ENCODE data around the gene MICAL3.
"Not testable (repeated sequence)": the region's sequence is repeated elsewhere in the genome, so short reads cannot be mapped to it uniquely, and the experiment has no call there.

The MICAL3 gene

DNA sequence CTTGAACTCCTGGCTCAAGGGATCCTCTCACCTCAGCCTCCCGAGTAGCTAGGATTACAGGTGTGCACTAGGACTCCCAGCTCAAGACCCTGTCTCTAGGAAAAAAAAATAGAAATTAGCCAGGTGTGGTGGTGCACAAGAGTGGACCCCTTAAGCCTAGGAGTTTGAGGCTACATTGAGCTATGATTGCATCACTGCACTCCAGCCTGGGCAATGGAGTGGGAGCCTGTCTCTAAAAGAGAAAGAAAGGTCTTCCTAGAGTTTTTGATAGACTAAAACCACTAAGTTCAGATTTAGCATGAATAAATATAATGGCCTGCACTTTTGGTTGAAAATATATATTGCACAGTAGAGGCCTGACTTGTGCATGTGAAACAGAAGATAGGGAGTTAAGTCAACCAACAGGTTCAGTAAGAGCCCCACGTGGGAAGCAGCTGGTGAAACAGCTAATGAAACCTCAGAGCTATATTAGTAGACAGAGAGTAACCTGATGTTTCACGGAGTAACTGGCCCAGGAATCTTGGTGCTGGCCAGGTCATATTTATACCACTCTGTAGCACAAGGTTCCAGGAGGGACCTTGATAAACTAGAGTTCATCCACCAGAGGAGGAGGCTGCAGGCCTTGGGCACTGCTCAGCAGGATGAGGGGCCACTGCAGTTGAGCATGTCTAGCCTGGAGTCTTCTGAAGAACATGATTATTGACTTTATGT, 4.6 kb upstream of the MICAL3 start:
- no peak for DNase-seq

GRCh38 chr22:18025898-18026297, 1.5 kb upstream of the MICAL3 start:
- not testable (repeated sequence) for DNase-seq

DNA sequence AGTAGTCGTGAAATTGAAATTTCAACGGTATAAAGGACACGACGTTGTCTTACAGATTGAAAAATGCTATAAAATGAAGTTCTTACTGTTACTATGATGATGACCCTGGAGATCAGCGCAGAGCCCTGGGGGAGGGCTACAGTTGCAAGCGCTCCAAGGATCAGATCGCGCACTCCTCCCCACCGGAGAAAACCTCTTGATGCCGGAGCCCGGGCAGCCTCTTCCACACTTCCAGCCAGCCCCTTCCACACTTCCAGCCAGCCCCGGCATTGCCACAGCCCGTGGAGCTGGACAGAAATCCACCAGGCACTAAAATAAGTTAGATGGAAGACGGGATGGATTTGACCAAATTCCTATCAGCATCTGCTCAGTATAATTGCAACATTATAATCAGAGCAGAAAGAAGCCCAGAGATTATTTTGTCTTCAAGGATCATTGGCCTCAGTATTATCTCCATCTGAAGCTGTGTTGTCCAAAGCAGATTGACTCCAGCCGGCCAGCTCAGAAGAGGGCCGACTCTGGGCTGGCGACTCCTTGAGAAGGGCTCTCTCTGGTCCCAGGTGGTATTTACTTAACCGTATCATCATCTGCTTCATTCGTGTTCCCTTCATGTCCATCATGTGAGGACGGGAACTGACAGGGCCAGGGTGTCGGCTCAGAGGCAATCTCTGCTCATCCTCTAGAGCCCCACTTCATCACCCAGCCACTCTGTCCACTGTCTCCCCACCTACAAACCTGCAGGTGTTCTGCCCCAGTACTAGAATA, 777 bp upstream of the MICAL3 start:
- no peak for DNase-seq

- peak; percentile 86 for DNase-seq
Observed at GRCh38 chr22:18023509-18024275, 669 bp downstream of the MICAL3 start.

- DNase-seq = no peak
Observed at GRCh38 chr22:18022876-18023275, 1.5 kb downstream of the MICAL3 start.

GRCh38 chr22:18021431-18021830, 2.9 kb downstream of the MICAL3 start:
- no peak for DNase-seq

- not testable (repeated sequence) for DNase-seq
Observed at GRCh38 chr22:18020743-18021142, 3.6 kb downstream of the MICAL3 start.

DNA sequence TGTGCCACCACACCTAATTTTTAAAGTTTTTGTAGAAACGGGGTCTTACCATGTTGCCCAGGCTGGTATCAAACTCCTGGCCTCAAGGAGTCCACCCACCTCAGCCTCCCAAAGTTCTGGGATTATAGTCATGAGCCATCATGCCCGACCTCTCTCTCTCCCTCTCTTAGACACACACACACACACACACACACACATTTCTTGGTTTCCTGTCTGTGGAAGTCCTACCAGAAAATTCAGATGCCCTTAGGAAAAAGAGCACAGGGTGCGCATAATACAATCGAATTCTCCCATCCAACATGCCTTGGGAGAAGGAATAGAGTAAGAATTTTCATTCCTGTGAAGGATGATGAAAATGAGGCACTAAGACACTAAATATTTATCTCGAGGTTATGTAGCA, 10.4 kb downstream of the MICAL3 start:
- DNase-seq = no peak

DNA sequence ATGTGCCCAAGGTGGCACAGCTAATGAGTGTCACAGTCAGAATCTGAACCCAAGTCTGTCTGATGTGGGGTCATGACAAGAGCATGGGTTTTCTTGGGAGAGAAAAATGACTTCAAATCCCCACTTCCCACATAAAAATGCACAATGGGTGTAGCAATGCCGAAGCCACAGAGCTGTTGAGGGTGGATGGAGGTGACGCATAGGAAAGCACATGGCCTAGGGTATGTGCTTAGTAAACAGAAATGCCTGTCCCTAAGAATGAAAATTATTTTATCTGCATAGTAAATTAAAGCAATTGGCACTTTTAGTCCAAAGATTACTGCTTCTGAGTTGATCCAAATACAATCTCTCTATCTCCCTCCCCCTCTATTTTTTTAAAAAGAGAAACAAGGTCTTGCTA, 10.9 kb downstream of the MICAL3 start:
- no peak for DNase-seq

DNA sequence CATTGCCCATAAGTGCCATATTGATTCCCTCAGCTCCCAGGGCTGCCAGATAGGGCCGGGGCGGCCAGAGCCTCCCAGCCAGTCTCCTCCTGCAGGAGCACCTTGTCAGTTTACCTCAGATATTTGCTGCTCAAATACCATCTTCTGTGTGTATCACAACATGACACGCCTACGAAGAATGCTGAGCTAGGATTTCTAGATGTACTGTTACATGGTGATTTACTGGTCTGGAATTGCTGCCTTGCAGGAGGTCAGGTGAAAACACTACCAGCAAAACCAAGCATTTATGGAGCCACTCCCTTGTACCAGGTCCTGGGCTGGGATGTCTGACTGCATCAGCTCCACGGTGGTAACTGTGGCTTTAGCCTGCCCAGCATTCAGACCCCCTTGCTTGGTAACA, 11.8 kb downstream of the MICAL3 start:
- DNase-seq = no peak

DNA sequence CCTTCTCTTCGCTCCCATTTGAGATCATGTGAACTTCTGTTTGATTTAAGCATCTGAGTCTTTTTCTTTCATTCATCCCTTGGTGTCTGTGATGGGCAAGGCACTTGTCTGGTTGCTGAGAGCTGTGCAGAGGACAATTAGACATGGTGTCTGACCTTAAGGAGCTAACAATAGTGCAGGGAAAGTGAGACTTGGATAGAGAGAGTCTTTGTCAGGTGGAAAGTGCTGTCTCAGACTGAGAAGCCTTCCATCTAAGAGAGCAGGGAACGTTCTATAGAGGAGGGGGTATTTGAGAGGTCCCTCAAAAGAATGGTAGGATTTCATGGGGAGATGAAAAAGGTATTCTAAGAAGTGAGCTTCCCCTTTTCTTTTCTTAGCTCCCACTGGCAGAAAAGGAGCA, 14.1 kb downstream of the MICAL3 start:
- no peak for DNase-seq

DNA sequence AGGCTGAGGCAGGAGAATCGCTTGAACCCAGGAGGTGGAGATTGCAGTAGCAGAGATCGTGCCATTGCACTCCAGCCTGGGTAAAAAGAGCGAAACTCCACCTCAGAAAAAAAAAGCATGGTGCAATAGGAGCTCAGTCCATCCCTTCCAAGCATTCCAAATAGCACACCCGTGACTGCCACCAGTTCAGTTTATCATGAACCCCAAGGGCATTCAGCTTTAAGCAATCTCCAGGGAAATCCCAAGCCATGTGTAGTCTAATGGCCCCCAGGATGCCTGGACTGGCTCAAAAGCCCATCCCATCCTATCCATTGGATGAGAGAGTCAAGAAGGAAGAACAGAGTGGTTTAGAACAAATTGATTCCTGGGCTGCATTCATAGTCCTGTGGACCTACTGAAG, 16.2 kb downstream of the MICAL3 start:
- no peak for DNase-seq

GRCh38 chr22:18005201-18005926, 19.0 kb downstream of the MICAL3 start:
- no peak for DNase-seq

GRCh38 chr22:18001894-18002315, 22.5 kb downstream of the MICAL3 start:
- not testable (repeated sequence) for DNase-seq

- peak; percentile 94 for DNase-seq
Observed at GRCh38 chr22:18001040-18001893, 23.1 kb downstream of the MICAL3 start.

DNA sequence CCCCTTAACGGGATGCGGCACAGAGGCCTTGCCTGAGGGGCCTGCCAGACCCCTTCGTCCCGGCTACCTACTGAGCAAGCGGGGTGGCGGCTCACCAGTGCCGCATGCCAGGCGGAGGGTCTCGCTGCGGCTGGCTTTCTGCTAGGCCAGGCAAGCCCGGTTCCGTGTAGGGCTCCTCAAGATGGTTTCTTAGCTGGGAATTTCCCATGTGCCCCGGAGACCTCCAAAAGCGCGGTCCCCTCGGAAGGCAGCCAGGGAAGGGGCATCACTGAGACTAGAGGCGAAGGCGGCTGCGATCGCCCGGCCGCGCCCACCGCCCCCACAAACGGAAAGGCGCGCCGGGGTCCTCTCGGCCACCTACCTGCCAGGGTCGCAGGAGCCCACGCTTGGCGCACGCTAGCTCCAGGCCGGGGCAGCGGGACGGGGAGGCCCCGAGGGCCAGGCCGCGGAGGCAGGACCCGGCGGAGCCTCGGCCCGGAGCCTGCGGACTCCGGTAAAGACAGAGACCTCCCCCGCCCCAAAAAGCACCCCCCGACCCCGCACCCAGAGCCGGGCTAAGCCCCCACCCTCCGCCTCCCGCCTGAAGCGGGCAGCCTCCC, 23.8 kb downstream of the MICAL3 start:
- peak; percentile 46 for DNase-seq

DNA sequence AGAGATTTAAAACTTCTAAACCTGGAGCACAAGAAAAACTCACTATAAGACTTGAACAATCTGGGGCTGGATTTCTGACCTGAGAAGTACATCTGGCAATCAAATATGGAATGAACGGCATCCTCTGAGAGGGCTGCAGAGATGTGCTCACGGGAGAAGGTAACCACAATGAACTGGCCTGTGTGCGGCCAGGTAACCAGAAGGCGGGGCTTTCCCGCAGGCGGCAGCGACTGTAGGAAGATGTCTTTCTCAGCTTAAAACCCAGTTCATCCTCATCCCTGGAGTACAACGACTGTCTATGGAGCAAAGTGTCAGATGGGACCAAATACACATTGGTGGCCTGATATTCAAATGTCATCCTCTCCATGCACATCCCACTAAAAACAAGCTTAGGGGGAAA, 24.5 kb downstream of the MICAL3 start:
- DNase-seq = no peak

- DNase-seq = no peak
Observed at GRCh38 chr22:17998913-17999312, 25.4 kb downstream of the MICAL3 start.

- no peak for DNase-seq
Observed at GRCh38 chr22:17997456-17997855, 26.9 kb downstream of the MICAL3 start.

DNA sequence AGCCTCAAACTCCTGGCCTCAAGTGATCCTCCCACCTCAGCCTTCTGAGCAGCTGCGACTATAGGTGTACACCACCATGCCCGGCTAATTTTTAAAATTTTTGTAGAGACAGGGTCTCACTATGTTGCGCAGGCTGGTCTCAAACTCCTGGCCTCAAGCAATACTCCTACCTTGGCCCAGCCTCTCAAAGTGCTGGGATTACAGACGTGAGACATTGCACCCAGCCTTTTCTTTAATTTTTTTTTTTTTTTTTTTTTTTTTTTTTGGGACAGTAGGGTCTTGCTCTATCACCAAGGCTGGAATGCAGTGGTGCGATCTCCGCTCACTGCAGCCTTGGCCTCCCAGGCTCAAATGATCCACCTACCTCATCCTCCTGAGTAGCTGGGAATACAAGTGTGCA, 29.1 kb downstream of the MICAL3 start:
- DNase-seq = not testable (repeated sequence)

- DNase-seq = no peak
Observed at GRCh38 chr22:17994424-17995108, 29.8 kb downstream of the MICAL3 start.

All from femur (tissue), 1 donor.